GM21619 (cell line): ENCODE measurements around the gene WNT6.

Source experiments
- ATAC-seq: cut with Tn5 transposase; IDR thresholded peaks from one replicate; pipeline ENCODE4 v1.9.1; 2021; ENCODE audit not compliant: unreplicated experiment

The WNT6 gene

GRCh38 chr2:218859556-218859987, at the start of gene WNT6:
TSS of gene WNT6 (plus strand) at chr2:218859805. CDS start at chr2:218860038, 233 bp downstream.
- ATAC-seq: no peak

GRCh38 chr2:218810256-218810655, 49.3 kb upstream of the WNT6 start:
- no peak for ATAC-seq

- no peak for ATAC-seq
Observed at GRCh38 chr2:218811382-218811781, 48.2 kb upstream of the WNT6 start.

- no peak for ATAC-seq
Observed at GRCh38 chr2:218812096-218812815, 47.3 kb upstream of the WNT6 start.

- no peak for ATAC-seq
Observed at GRCh38 chr2:218812861-218813260, 46.7 kb upstream of the WNT6 start.

GRCh38 chr2:218813771-218814460, 45.7 kb upstream of the WNT6 start:
- no peak for ATAC-seq

GRCh38 chr2:218814540-218815243, 44.9 kb upstream of the WNT6 start:
- no peak for ATAC-seq

- ATAC-seq: no peak
Observed at GRCh38 chr2:218815244-218815637, 44.4 kb upstream of the WNT6 start.

- ATAC-seq: no peak
Observed at GRCh38 chr2:218815649-218816048, 44.0 kb upstream of the WNT6 start.

GRCh38 chr2:218816561-218817011, 43.0 kb upstream of the WNT6 start:
- ATAC-seq: no peak

GRCh38 chr2:218819093-218819492, 40.5 kb upstream of the WNT6 start:
- ATAC-seq: no peak

GRCh38 chr2:218820746-218821369, 38.7 kb upstream of the WNT6 start:
- no peak for ATAC-seq

- no peak for ATAC-seq
Observed at GRCh38 chr2:218821605-218822211, 37.9 kb upstream of the WNT6 start.

- no peak for ATAC-seq
Observed at GRCh38 chr2:218822622-218823021, 37.0 kb upstream of the WNT6 start.

- no peak for ATAC-seq
Observed at GRCh38 chr2:218823196-218823855, 36.3 kb upstream of the WNT6 start.

- ATAC-seq: no peak
Observed at GRCh38 chr2:218824004-218824403, 35.6 kb upstream of the WNT6 start.

- ATAC-seq: no peak
Observed at GRCh38 chr2:218826791-218827190, 32.8 kb upstream of the WNT6 start.

- ATAC-seq: no peak
Observed at GRCh38 chr2:218827701-218828476, 31.7 kb upstream of the WNT6 start.

- no peak for ATAC-seq
Observed at GRCh38 chr2:218828477-218828778, 31.2 kb upstream of the WNT6 start.
